Measurements from ENCODE around the gene PARL.
A peak's percentile ranks its signal among the peaks of the same experiment; 100 is the strongest.
"Not testable (repeated sequence)": the region's sequence is repeated elsewhere in the genome, so short reads cannot be mapped to it uniquely, and the experiment has no call there.

Gene PARL

GRCh38 chr3:183904833-183905780, 20.4 kb upstream of the PARL start:
- DNase-seq (ENCODE audit: low spot score), result no peak

DNA sequence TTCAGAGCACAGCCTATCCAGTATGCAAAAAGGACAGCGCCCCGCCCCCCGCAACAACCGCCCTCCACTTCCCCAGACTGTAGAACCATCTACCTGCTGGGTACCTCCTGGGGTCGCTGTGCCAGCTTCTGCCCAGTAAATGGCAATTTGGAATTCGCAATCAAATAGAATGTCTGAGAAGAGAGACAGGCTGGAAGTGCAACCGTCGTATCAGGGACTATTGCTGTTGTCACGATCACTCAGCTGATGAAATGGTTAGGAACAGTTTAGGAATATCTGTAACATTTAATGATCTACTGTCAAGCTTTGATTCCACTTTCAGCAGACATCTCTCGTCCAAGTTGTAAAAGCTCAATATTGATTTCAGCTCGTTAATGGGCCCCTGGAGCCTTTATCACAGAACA, 13.3 kb upstream of the PARL start:
- no peak for DNase-seq (ENCODE audit: low spot score)

- no peak for DNase-seq (ENCODE audit: low spot score)
Observed at GRCh38 chr3:183897606-183898005, 12.9 kb upstream of the PARL start.

DNA sequence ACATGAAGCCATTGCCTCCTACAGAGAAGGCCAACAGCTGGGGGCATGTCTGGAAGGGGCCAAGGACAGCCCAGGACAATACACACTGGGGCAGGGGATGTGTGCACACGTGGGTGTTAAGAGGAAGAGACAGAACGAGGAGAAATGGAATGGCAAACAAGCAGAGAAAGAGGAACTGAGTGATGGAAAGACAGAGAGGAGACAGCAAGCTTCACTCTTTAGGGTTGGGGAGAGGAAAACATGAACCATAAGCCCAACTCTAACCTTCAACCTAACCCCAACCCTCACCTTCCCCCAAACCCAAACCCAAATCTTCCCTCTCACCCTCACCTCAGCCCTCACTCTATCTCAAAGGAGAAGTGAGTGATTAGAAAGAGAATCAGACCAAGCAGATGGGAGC, 11.9 kb upstream of the PARL start:
- no peak for DNase-seq (ENCODE audit: low spot score)

GRCh38 chr3:183896184-183896583, 11.5 kb upstream of the PARL start:
- DNase-seq (ENCODE audit: low spot score), result no peak

DNA sequence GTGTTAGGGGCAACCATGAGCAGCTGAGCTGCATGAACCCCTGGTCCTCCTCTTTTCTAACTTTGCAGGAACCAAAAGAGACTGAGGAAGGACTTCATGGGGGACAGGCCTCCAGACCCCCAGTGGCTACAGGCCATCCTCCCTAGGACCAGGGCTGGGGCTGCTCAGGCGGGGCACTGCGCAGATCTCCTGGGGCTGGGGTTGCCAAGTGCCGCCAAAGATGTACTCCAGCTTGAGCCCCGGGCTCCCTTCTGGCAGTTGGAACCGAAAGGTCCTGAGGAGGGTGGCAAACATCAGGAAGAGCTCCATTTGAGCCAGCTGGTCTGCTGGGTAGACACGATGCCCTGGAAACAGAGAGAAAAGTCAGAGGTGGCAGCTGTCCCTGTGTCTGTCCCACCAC, 11.1 kb upstream of the PARL start:
- no peak for DNase-seq (ENCODE audit: low spot score)

GRCh38 chr3:183895296-183895695, 10.6 kb upstream of the PARL start:
- DNase-seq (ENCODE audit: low spot score), result peak; percentile 58

DNA sequence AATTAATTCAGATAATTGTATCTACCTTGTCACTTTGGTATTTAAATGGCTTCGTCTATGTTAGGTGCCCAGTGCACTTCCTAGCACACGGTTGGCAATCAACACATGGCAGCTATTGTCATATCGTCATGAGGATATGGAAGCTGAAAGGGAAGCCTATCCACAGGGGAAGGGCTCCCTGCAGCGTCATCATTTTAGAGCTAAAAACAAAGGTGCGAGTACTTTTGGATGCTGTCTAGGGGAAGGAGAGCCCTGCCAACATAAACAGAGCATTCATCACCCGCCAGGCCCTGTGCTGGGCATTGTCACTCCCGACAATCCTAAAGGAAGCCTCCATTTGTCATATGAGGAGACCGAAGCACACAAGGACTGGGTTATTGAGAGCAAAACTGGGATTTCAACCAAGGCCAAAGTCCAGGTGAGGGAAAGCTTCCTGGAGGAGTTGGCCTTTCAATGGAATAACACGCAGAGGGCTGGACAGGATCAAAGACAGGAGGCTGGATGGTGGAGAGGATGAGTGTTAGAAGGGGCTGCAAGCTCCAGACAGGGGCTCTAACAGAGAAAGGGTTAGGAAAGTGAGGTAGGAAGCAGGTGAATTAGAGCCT, 8.0 kb upstream of the PARL start:
- DNase-seq (ENCODE audit: low spot score), result no peak

GRCh38 chr3:183885766-183886165, 1.1 kb upstream of the PARL start:
- no peak for DNase-seq (ENCODE audit: low spot score)

GRCh38 chr3:183884097-183884426, 618 bp downstream of the PARL start:
- DNase-seq (ENCODE audit: low spot score), result peak; percentile 30

- no peak for DNase-seq (ENCODE audit: low spot score)
Observed at GRCh38 chr3:183883291-183884096, 1.2 kb downstream of the PARL start.

- DNase-seq (ENCODE audit: low spot score), result no peak
Observed at GRCh38 chr3:183880121-183880520, 4.6 kb downstream of the PARL start.

- no peak for DNase-seq (ENCODE audit: low spot score)
Observed at GRCh38 chr3:183879243-183879642, 5.4 kb downstream of the PARL start.

DNA sequence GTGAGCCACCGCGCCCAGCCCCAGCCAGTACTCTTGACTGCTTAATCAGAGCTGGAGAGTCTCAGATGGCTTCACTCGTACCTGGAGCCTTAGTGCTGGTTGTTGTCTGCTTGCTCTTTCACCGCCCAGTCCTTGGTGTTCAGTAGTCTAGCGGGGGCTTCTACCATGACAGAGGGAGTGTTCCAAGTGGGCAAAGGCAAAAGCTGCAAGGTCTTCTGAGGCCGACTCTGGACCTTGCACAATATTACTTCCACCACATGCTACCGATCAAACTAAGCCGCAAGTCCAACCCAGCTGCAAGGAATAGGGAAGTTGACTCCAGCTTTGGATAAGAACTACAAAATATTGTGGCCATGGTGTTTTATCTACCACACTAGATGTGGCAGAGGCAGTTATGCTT, 6.6 kb downstream of the PARL start:
- no peak for DNase-seq (ENCODE audit: low spot score)

GRCh38 chr3:183877227-183877626, 7.5 kb downstream of the PARL start:
- not testable (repeated sequence) for DNase-seq (ENCODE audit: low spot score)

GRCh38 chr3:183875411-183875810, 9.3 kb downstream of the PARL start:
- DNase-seq (ENCODE audit: low spot score), result no peak

DNA sequence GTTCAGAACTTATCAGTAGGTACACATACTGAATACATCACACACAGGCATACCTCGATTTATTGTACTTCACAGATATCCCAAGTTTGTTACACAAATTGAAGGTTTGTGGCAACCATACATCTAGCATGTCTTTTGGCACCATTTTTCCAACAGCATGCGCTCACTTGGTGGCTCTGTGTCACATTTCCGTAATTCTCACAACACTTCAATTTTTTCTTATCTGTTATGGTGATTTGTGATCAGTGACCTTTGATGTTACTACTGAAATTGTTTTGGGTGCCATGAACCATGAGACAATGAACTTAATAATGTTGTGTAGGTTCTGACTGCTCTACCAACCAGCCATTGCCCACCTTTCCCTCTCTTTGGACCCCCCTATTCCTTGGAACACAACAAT, 10.8 kb downstream of the PARL start:
- DNase-seq (ENCODE audit: low spot score), result no peak

DNA sequence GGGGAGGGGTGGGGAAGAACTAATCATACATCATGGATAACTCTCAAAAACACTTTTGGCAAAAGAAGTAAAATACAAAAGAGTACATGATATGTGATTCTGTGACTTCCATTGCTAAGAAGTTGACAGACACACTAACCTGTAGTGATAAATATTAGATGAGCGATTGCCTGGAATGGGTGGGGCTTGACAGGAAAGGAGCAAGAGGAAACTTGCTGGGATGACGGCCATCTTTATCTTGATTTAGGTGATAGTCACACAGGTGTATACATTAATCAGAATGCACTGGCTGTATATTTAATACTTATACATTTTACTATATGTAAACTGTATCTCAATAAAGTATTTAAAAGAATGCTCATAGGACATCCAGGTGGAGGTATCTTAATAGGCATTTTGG, 13.1 kb downstream of the PARL start:
- DNase-seq (ENCODE audit: low spot score), result no peak

GRCh38 chr3:183870563-183870962, 14.1 kb downstream of the PARL start:
- DNase-seq (ENCODE audit: low spot score), result no peak

- no peak for DNase-seq (ENCODE audit: low spot score)
Observed at GRCh38 chr3:183868796-183869195, 15.9 kb downstream of the PARL start.

- DNase-seq (ENCODE audit: low spot score), result no peak
Observed at GRCh38 chr3:183862610-183863009, 22.1 kb downstream of the PARL start.

DNA sequence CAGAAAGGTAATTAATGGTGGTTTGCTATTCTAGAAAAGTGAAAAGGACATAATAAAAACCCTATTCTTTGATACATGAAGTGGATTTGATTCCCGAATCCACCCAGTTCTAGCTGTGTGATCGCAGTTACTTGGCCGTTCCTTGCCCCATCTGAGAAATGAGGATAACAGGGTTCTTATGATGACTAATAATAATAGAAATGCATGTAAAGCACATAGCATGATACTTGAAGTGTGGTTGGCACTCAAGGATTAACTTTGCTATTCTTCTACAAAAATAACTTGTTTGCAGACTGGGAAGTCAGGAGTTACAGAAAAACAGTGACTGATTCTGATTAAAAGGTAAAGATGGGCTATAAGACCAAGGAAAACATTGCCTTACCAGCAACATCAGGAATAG, 26.8 kb downstream of the PARL start:
- no peak for DNase-seq (ENCODE audit: low spot score)

All from activated CD4-positive, alpha-beta T cell treated with anti-CD3 and anti-CD28 coated beads, Interleukin-2, Interleukin-4, amounts not matched to agents 100 ng/mL and 50 ng/mL, durations not matched to agents 16 hours and 8 hours (primary cell).